OCI-LY7 (cell line): ENCODE data around the gene CAMK2N2.

Experiments
- EZH2phosphoT487 ChIP-seq: fragments of 200-600 bp; sonication (generic); IDR thresholded peaks from 2 replicates; pipeline ENCODE4 v1.6.1; 2018; ENCODE audit warnings: low read depth, borderline replicate concordance, mild to moderate bottlenecking, mixed run types, antibody characterized with exemption, low read length, moderate library complexity, mixed read lengths
- TF ChIP-seq, protein P1 (sequence below): fragments of 200-600 bp; sonication (generic); conservative IDR thresholded peaks from 2 replicates; pipeline ENCODE4 v1.5.1; 2014; ENCODE audit warnings: mild to moderate bottlenecking, antibody characterized with exemption, low read length, moderate library complexity, mixed read lengths

DNA sequence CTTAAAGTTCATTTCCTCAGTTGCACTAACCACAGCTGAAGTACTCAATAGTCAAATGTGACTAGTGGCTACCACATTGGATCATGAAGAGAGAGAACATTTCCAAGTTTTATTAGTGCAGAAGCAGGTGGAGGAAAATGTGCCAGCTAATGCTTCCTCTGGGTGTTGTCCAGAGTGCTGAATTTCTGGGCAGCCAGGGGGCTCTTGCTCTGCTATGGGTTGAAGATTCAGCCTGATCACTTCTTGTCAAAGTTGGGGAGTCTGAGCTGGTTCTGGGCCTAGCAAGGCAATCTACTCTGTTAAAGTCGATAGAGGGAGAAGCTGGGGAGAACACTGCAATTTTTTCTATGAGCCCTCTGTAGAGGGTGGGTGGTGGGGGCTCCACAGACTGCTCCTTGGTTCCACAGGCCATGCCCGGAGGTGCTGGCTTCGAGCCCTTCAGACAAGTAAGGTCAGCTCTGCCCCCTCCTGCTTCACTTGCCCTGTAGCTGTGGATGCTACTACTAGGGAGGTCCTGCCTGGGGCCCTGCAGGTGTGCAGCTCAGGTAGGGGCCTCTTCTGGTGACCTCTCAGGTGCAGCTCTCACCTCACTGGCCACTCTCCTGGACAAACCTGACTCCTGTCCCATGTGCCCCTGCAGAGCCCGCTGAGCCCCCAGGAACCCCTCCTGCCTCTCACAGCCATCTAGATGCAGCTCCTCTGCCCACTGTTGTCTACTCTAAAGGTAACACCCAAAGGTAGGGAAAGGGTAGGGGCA is 20.8 kb downstream of the CAMK2N2 start:
- no peak for TF ChIP-seq EZH2phosphoT487
- TF ChIP-seq, protein P1, sequence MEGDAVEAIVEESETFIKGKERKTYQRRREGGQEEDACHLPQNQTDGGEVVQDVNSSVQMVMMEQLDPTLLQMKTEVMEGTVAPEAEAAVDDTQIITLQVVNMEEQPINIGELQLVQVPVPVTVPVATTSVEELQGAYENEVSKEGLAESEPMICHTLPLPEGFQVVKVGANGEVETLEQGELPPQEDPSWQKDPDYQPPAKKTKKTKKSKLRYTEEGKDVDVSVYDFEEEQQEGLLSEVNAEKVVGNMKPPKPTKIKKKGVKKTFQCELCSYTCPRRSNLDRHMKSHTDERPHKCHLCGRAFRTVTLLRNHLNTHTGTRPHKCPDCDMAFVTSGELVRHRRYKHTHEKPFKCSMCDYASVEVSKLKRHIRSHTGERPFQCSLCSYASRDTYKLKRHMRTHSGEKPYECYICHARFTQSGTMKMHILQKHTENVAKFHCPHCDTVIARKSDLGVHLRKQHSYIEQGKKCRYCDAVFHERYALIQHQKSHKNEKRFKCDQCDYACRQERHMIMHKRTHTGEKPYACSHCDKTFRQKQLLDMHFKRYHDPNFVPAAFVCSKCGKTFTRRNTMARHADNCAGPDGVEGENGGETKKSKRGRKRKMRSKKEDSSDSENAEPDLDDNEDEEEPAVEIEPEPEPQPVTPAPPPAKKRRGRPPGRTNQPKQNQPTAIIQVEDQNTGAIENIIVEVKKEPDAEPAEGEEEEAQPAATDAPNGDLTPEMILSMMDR = no peak
